Activated CD8-positive, alpha-beta memory T cell treated with anti-CD3 and anti-CD28 coated beads for 24 hours (primary cell): ENCODE data around the gene TRAF5.
"Not testable (repeated sequence)": the region's sequence is repeated elsewhere in the genome, so short reads cannot be mapped to it uniquely, and the experiment has no call there.

ENCODE experiments used
- DNase-seq: peaks from one replicate; pipeline ENCODE4 v3.0.0-alpha.2; 2020

Gene TRAF5, protein sequence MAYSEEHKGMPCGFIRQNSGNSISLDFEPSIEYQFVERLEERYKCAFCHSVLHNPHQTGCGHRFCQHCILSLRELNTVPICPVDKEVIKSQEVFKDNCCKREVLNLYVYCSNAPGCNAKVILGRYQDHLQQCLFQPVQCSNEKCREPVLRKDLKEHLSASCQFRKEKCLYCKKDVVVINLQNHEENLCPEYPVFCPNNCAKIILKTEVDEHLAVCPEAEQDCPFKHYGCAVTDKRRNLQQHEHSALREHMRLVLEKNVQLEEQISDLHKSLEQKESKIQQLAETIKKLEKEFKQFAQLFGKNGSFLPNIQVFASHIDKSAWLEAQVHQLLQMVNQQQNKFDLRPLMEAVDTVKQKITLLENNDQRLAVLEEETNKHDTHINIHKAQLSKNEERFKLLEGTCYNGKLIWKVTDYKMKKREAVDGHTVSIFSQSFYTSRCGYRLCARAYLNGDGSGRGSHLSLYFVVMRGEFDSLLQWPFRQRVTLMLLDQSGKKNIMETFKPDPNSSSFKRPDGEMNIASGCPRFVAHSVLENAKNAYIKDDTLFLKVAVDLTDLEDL

DNA sequence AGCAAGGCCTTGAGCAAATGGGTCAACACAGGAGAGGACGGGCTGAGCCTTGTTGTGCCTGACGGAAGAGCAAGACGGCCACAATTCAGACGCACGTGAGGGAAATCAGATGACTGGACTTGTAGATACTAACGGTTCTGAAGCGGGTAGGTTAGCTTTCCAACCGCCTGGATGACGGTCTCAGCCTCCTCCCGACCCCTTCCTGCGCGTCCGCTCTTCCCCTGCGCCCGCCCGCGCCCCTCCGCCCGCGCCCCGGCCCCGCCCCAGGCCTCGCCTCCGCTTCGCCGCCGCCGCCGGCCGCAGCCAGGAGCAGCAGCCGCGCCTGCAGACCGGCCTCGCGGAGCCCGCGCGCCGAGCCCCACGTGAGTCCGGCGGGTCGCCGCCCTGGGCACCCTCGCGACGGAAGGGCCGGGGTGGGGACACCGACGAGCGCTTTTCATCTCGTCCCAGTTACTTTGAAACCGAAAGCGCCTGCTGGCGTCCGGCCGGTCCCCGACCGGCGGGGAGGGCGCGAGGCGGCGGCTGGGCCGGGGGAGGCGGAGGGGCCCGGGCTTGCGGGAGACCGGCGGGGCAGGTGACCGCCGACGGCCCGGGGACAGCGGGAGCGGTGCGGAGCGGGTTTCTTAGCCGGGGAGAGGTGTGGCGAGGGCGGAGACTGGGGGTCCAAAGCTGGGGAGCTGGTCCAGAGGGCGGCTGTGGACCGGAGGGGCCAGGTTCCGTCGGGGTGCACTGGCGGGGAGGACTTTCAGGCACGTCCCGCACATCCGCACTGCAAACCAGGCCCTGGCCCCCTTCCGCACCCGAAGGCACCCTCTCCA, at the start of gene TRAF5:
Gene TRAF5 (plus strand): TSS at position 306 of the 818 bp plus-strand sequence. CDS start 26,407 bp downstream, outside the sequence.
- peak; percentile 84 for DNase-seq

DNA sequence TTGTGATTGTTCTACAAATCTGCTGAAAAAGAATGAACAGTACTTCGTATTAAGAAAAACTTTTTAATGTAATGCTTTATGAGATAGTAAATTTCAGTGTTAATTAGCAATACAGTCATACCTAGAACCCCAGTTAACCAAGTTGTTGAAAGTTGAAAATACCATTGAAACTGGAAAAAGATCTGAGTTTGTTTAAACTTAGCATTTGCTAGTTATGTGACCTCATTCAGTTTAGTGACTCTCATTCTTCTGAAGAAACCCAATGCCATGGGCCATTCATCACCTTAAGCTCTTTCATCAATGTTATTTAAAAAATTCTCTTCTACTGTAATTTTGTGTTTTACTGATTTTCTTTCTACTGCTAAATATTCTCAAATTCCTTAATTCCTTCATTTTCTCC, 47.3 kb upstream of the TRAF5 start:
- DNase-seq, result no peak

DNA sequence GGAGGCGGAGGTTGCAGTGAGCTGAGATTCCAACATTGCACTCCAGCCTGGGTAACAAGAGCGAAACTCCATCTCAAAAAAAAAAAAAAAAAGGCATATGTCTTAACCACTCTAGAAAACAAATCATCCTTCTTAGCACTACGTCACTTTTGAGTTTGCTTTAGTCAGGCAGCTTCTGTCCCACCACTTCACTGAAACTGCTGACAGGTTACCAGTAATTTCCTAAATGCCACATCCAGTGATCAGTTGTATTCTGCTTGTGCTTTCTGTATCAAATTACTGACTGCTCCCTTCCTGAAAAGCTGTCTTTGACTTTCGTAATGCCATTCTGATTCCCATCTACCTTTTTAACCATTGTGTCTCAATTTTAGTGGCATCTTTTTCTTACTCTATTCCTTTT, 45.7 kb upstream of the TRAF5 start:
- no peak for DNase-seq

GRCh38 chr1:211281320-211282022, 45.2 kb upstream of the TRAF5 start:
- no peak for DNase-seq

- DNase-seq, result no peak
Measured at GRCh38 chr1:211282023-211282373, 44.6 kb upstream of the TRAF5 start.

DNA sequence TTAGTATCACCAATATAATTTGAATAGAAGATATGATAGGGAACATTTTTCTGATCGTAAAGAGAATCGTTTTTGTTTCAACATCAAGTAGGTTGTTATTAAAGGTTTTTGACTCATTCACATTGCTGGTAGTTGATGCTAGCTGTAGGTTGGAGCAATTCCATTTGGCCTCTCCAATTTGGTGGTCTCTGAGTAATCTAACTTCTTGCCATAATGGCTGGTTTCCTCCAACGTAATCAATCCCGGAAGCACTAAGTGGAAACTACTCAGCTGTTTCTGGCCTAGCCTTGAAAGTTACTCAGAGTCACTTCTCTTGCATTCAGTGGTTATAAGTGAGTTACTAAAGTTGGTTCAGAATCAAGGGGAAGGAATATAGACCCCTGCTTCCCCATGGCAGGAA, 41.4 kb upstream of the TRAF5 start:
- no peak for DNase-seq

GRCh38 chr1:211287218-211287617, 39.4 kb upstream of the TRAF5 start:
- DNase-seq, result no peak

- DNase-seq, result no peak
Measured at GRCh38 chr1:211292411-211292810, 34.2 kb upstream of the TRAF5 start.

DNA sequence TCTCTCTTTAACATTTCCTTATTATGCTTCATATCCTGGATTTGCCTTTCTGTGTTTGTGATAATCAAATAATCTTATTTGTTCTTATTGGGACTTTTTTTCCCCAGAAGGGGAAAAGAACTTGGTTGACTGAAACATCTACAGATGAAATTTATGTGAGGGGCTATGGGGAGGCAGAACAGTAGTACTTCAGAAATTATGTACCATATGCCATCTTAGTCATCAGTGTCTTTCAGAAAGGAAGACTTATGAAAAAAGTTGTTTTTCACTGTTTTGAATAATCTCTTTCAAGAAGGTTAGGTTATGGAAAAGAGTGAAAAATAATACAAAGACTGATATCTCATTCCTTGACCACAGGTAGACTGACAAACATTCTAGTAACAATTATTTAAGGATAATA, 30.2 kb upstream of the TRAF5 start:
- DNase-seq, result no peak

DNA sequence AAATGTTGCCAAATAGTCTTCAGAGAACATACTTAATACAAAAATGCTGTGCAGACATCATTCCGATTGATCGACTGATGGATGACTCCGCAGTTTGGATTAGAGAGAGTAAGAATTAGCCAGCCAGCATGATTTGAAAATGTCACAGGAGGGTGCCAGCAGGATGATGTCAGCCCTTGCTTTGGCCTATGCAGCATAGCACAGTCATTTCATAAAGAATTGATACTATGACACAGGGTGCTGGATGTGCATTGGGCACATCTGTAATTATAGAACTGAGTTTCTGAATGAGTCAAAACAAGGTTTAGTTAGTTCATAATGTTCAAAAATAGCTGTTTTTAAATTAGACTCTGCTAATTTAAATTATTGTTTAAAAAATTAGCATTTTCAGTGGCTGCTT, 21.6 kb upstream of the TRAF5 start:
- DNase-seq, result no peak

- DNase-seq, result no peak
Measured at GRCh38 chr1:211309617-211310016, 17.0 kb upstream of the TRAF5 start.

- no peak for DNase-seq
Measured at GRCh38 chr1:211313392-211313791, 13.2 kb upstream of the TRAF5 start.

DNA sequence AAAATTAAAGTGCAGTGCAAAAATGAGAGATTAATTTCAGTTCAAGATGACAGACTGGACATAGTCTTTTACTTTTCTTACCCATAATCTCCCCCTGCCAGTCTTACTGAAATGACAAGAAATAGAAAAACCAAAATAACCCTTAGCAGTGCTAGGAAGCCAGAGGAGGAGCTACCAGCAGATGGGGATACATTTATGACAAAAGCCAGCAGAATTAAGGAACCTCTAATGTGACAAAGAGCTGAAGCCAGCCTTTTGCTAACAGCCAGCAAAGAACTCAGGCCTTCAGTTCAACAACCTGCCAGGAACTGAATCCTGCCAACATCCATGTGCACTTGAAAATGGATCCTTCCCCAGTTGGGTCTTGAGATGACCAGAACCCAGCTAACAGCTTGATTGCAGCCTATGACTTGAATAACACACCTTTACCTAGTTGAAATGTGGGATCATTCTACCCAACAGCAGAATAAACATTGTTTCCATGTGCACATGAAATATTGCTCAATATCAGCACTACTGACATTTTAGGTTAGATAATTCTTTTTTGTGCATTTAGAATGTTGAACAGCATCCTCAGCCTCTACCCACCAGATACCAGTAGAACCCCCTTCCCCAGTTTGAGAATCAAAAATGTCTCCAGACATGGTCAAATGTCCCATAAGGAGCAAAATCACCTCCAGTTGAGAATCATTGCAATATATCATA, 7.9 kb upstream of the TRAF5 start:
- no peak for DNase-seq

DNA sequence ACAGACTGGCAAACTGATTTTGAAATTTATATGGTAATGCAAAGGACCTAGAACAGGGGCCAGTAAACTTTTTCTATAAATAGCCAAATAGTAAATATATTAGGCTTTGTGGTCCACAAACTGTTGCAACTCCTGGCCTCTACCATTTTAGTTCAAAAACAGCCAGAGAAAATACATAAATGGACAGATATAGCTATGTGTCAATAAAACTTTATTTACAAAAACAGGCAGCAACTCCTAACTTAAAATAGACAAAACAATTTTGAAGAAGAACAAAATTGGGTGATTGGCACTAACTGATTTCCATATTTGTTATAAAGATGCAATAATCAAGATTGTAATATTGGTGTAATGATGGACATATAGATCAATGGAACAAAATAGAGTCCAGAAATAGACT, 6.7 kb upstream of the TRAF5 start:
- no peak for DNase-seq

GRCh38 chr1:211320980-211321379, 5.7 kb upstream of the TRAF5 start:
- DNase-seq, result no peak

- not testable (repeated sequence) for DNase-seq
Measured at GRCh38 chr1:211321646-211322045, 5.0 kb upstream of the TRAF5 start.

- peak; percentile 77 for DNase-seq
Measured at GRCh38 chr1:211323156-211324063, 3.2 kb upstream of the TRAF5 start.

- peak; percentile 55 for DNase-seq
Measured at GRCh38 chr1:211324992-211325775, 1.4 kb upstream of the TRAF5 start.

GRCh38 chr1:211326140-211326527, 499 bp upstream of the TRAF5 start:
- DNase-seq, result no peak

- peak; percentile 80 for DNase-seq
Measured at GRCh38 chr1:211327346-211327921, 801 bp downstream of the TRAF5 start.
